T-helper 9 cell (primary cell): ENCODE measurements around the gene FRMPD3.

Experiments
- DNase-seq: peaks from one replicate; pipeline ENCODE4 v3.0.0-alpha.2; 2020

FRMPD3 gene

DNA sequence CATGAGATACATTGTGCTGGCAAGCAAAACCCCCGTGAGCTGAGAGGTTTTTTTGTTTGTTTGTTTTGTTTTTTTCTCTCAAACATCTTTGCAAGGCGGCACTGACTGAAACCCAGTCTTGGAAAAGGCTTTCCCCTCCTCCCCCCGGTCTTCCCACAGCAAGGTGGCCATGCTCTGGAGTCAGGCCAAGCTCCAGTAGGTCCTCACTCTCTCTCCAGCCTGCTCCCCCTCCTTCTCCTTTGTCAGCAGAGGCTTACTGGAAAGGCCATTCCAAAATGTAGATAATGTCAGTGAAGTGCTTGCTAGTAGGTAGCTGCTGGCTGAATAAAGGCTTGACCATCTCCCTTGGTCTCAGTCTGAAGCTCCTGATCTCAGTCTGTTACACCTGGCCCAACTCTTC, 32.6 kb downstream of the FRMPD3 start:
- DNase-seq, result no peak

DNA sequence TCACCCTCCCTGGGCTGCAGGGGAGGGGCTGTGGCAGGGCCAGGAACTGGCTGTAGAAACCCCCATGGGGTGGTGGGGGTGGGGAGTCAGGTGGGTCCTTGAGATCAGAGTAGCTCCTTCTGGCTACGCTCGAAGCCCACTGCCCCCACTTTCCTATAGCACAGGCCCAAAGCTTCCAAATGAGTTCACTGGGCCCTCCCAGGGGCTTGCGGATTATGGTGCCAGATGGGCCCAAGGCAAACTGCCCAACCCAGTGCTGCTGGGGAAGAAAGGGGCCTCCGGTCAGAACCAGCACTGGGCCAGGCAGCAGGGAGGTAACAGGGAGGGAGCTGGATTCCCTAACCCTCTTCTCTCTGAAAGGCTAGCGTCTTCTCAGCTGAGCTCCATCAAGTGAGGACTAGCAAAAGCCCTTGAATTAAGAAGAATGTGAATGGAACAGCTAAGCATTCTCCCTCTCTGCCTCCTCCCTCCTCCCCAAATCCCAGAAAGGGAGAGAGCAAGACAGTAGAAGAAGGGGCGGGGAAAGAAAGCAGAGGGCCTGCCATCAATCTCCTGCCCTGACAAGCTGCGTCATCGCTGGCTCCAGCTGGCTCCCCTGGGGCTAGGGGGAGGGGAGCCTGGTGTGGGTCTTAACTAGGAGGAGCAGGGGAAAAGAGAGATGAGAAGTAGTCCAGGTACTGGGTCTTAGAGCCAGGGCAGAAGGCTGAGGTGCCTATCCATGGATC, 34.7 kb downstream of the FRMPD3 start:
- DNase-seq, result no peak

DNA sequence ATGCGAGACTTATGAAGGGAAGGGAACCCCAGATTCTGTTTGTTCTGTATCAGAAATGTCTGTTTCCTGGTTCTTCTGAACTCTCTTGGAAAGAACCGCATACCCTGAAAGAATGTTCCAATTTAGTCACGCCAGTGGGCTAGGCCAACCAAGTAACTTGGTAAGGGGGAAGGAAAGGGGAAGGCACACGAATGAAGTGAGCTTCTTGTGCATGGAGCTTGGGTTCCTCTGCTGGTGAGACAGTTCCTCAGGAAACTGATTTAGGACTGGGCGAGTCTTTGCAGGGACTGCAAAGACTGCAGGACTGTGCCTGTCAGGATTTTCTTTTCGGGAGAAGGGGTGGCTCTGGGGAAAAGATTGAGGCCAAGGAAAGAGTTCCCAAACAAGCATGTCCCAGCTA, 35.6 kb downstream of the FRMPD3 start:
- no peak for DNase-seq

DNA sequence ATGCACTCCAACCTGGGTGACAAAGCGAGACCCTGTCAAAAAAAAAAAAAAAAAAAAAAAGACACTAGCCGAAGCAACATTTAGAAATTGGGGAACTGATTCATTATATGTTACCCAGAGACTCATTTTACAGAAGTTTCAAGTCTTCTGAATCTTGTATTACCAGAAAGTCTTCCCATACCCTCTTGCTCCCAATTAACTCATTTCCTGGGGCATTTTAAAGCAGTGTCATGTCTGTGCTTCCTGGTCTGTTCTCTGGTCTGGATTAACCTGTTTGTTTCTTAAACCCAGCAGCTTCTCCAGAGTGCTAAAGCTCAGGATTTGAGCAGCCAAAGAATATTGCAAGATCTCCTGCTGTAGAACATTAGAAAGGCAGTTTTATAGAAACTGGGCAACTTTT, 43.7 kb downstream of the FRMPD3 start:
- no peak for DNase-seq

DNA sequence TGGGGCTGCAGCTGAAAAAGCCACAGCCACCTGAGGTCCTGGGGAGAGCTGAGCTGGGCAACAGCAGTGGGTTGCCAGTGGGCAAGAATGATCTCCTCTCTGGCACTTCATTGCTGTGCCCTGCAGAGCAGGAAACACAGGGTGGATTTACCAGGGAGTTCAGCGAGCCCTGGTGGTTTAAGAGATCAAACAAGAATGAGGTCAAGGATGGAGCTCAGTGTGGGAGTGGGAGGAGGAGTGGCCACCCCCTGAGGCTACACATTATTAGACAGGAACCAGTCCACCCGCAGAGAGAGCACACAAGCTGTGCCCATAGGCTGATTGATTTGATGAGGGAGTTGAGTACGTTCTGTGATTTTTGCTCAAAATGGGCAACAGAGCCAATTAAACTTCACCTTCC, 47.3 kb downstream of the FRMPD3 start:
- no peak for DNase-seq
